NOMO-1 treated with dmso at 0.1 percent for 144 hours (cell line): ENCODE results near the gene CEBPA.
"Not testable (repeated sequence)": the region's sequence is repeated elsewhere in the genome, so short reads cannot be mapped to it uniquely, and the experiment has no call there.

ENCODE experiments used
- DNase-seq: peaks from one replicate; lab custom pipeline; 2025; ENCODE audit not compliant: unreplicated experiment; lab: John Stamatoyannopoulos, UW

The CEBPA gene

GRCh38 chr19:33325920-33326319, 23.6 kb upstream of the CEBPA start:
- no peak for DNase-seq

DNA sequence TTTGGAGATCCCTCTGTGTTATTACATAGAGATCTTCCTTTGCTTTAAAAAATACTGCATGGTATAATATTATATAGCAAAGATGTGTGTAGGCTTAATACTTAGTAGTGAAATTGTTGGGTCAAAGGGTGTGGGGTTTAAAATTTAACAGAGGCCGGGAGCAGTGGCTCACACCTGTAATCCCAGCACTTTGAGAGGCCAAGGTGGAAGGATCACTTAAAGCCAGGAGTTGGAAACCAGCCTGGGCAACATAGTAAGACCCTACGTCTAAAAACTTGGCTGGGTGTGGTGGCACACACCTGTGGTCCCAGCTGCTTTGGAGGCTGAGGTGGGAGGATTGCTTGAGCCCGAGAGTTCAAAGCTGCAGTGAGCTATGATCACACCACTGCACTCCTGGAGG, 22.3 kb upstream of the CEBPA start:
- no peak for DNase-seq

DNA sequence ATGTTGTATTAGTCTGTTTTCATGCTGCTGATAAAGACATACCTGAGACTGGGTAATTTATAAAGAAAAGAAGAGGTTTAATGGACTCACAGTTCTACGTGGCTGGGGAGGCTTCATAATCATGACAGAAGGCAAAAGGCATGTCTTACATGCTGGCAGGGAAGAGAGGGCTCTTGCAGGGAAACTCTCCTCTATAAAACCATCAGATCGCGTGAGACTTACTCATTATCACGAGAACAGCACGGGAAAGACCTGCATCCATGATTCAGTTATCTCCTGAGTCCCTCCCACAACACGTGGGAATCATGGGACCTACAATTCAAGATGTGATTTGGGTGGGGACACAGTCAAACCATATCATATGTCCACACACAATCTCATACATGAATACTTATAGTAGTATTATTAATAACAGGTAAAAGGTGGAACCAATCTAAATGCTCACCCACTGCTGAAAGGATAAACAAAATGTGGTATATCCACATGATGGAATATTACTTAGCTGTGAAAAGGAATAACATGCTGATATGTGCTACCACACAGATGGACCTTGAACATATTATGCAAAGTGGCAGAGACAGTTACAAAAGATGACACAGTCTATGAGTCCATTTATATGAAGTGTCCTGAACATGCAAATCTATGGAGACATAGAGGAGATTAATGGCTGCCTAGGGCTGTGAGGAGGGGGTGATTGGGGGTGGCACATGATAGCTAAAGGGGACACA, 20.9 kb upstream of the CEBPA start:
- no peak for DNase-seq

GRCh38 chr19:33320636-33321035, 18.3 kb upstream of the CEBPA start:
- no peak for DNase-seq

GRCh38 chr19:33317991-33318390, 15.7 kb upstream of the CEBPA start:
- not testable (repeated sequence) for DNase-seq

GRCh38 chr19:33317517-33317916, 15.2 kb upstream of the CEBPA start:
- no peak for DNase-seq

DNA sequence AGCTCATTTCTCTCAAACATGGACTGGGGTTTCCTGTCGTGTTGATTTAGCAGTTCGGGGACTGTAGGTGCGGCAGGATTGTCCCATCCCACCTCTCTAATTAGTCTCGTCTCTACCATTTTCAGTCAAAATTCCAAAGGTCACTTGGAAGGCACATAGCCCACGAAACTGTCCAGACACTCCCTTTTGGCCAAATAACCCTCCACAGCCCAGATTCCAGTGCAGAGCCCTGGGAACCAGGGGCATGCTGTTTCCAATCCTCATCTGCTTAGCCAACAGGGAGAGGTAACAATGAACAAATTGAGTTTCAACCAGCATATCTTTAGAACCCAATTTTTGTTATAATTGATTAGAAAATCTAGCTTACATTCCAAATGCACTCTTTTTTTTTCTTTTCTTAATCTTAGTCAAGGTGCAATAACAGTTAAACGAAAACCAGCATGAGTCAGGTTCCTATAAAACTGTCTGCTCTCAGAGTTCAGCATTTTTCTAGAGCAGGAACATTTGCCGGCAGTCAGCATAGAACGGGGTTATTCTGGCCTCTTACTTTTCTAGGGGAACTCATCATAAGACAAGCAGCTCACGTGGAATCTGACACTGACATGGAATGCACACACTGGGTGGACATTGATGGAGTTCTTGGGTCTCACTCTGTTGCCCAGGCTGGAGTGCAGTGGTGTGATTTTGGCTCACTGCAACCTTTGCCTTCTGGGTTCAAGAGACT, 14.4 kb upstream of the CEBPA start:
- DNase-seq, result no peak

DNA sequence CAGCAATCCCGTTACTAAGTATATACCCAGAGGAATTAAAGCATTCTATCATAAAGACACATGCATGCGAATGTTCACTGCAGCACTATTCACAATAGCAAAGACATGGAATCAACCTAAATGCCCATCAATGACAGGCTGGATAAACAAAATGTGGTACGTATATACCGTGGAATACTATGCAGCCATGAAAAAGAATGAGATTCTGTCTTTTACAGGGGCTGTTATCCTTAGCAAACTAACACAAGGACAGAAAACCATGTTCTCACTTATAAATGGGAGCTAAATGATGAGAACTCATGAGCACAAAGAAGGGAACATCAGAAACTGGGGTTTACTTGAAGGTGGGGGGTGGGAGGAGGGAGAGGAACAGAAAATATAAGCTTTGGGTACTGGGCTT, 10.5 kb upstream of the CEBPA start:
- not testable (repeated sequence) for DNase-seq

DNA sequence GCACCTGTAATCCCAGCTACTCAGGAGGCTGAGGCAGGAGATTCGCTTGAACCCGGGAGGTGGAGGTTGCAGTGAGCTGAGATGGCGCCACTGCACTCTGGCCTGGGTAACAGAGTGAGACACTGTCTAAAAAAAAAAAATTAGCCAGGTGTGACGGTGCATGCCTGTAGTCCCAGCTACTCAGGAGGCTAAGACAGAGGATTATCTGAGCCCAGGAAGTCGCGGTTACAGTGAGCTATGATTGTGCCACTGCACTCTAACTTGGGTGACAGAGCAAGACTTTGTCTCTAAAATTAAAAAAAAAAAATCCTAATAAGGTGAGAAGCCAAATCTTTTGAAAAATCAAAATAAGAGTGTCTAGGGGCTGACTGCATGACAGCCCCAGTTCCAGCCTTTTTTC, 9.7 kb upstream of the CEBPA start:
- no peak for DNase-seq

DNA sequence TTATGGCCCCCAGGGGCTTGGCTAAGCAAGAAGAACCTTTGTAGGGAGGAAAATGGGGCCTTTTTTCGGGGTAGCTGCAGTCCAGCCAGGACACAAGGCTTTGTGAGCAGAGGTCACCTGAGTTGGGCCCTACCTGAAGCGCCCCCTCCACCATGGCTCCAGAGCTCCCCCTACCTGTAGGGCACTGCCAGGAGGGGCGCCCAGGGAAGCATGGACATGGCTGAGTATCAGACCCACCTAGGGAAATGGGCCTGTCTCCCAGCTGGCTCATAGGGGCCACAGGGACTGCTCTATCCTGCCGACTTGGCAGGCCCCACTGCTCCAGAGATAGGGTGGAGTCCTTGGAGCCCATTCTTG, 9.0 kb upstream of the CEBPA start:
- DNase-seq, result no peak

DNA sequence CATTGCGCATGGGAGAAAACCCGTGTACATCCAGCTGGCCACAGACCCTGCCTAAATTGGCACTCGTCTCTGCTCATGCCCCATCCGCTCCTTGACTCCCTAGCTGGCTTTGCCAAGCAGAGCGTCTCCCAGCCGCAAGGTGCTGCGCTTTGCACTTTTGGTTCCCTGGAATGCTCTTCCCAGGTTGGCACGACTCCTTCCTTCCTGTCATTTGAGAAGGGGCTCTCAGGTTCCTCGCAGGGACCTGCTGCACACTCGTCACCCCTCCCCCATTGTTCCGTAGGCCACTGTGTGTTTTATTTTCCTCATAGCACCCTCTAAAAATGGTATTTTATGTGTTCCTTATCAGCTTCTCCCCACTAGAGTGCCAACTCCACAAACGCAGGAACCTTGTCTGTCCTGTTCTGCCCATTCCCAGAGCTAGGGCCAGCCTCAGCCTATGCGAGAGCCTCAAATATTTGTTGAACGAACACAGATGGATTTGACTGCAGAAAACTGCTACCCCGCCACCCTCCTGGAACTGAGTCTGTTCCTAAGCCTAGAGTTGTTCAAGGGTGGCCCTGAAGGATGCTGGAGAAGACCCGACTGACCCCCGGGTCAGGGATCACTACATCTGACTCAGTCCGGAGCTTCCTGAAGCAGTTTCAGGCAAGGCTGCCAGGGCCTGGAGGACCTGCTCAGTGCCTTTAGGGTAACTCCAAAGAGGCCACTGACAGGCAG, 8.4 kb upstream of the CEBPA start:
- DNase-seq, result no peak

- DNase-seq, result no peak
These were observed 7.5 kb upstream of the CEBPA start for GRCh38 chr19:33309826-33310225.

DNA sequence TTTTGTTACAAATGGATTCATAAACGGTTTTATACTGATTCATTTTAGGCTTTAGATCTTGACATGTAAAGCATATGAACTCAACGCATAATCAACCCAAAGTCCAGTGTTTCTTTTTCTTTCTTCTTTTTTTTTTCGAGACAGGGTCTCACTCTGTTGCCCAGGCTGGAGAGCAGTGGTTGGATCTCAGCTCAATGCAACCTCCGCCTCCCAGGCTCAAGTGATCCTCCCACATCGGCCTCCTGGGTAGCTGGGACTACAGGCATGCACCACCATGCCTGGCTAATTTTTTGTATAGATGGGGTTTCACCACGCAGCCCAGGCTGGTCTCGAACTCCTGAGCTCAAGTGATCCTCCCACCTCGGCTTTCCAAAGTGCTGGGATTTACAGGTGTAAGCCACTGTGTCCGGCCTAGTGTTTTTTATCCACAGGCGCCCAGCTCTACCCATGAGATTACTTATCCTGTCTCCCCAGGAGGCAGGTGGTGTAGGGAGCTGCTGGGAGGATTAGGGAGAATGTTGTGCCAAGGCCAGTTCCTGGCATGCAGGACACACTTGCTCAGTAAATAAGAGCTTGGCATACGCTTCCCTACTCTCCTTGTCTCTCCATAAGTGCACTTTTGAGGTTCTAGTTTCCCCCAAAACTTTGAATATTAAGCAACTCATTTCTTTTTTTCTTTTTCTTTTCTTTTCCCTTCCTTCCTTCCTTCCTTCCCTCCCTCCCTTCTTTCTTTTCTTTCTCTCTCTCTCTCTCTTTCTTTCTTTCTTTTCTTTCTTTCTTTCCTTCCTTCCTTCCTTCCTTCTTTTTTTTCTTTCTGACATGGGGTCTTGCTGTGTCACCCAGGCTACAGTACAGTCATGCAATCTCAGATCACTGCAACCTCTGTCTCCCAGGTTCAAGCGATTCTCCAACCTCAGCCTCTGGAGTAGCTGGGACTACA, 4.8 kb upstream of the CEBPA start:
- DNase-seq, result no peak

- no peak for DNase-seq
These were observed 3.9 kb upstream of the CEBPA start for GRCh38 chr19:33306191-33306590.

GRCh38 chr19:33304760-33305647, 2.7 kb upstream of the CEBPA start:
- no peak for DNase-seq

DNA sequence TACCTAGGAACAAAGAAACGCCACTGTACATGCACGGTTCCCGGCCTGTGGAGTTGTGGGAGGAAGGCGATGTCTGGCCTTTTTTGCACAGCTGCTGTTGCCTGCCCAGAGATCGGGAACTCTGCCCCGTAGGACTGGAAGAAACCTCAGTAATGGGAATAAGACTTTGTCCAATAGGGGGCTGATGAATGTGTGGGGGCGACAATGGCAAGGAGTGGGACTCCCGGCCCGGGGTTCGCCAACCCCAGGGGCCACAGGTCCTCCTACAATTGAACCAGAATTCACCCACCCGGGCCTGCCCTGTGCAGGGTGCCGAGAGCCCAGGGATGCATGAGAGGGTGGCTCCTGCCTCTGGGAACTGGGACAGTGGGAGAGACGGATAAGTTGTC, 2.0 kb upstream of the CEBPA start:
- no peak for DNase-seq

- no peak for DNase-seq
These were observed 1.5 kb upstream of the CEBPA start for GRCh38 chr19:33303791-33304345.

DNA sequence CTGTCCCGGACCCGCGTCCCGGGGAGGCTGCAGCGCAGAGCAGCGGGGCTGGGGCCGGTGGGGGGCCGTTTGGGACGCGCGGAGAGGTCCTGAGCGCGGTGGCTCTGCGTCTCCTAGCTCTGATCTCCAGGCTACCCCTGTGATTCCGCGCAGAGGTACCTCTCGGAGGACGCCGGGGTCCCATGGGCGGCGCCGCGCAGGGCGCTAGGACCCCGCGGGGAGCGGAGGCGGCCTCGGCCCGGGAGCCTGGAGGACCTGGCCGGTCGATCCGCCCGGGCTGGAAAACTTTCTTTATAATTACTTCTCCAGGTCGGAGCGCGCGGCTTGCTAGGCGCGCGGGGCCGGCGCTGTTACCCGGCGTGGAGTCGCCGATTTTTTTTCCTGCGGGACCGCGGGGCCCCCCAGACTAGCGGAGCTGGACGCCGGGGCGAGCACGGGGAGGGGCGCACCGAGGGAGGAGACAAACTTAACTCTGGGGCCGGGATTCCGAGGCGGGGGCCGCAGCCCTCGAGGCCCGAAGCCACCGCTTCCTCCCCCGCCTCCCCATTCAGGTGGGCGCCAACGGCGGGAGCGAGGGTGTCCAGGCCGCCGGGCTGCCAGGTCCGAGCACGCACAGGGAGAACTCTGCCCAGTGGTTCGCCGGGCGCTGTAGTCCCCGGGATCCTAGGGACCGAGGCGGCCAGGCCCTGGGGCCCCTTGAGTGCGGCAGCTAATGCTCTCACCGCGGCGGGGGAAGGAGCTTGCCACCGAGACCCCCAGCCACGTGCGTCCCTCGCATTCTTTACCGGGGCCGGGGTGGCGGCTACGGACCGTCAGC, 848 bp upstream of the CEBPA start:
- DNase-seq, result no peak

- DNase-seq, result no peak
These were observed 497 bp downstream of the CEBPA start for GRCh38 chr19:33301900-33302174.
